ENCODE data around the gene MAGOH. TPM values are rescaled to one million over a fixed set of nuclear protein-coding genes. Genes with fewer than 3 reads are reported as not detected.

The MAGOH gene
- total and polyA plus RNA-seq, 9 of the 15 experiments (the other 6 are each of a cell fraction or from before 2014, with no cell fraction given): 102 to 342 (median 135) TPM

DNA sequence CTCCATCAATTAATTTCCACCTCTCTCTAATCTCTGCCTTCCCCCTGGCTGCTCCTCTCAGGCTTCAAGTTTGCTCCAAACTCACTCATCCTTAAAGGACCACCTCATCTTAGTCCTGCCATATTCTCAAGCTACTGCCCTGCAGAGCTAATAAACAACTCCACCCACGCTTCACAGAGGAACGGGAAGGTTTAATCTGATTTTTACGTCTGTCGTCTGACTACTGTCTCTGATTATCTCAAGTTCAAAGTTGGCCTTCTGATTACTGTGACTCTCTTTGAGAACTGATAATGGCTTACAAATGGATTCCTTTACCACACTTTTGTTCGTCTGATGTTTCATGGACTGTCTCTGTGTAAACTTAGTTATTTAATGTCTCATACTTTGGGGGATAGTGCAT lies 49.3 kb downstream of the MAGOH start (continued):
- TF ChIP-seq ZNF146 (CRISPR knock-in tag; IDR thresholded peaks at IDR 0.05; ENCODE audit: unreplicated experiment) (no peak), HOXB6 (CRISPR knock-in tag; IDR thresholded peaks at IDR 0.05; ENCODE audit: borderline replicate concordance) (no peak), IRF2 (CRISPR knock-in tag; IDR thresholded peaks at IDR 0.05) (no peak), RUNX1 (IDR thresholded peaks at IDR 0.05; ENCODE audit: low read depth) (no peak), HMG20A (CRISPR knock-in tag; conservative IDR thresholded peaks at IDR 0.05) (no peak), SMARCA5 (IDR thresholded peaks at IDR 0.05) (no peak), MCM7 (IDR thresholded peaks at IDR 0.05) (no peak), HNRNPL (IDR thresholded peaks at IDR 0.05; ENCODE audit: low read depth, low read length) (no peak), EGR1 (conservative IDR thresholded peaks at IDR 0.05) (peak; percentile 86), STAT5A (IDR thresholded peaks at IDR 0.05; ENCODE audit: borderline replicate concordance, low read length) (no peak), NFIC (IDR thresholded peaks at IDR 0.05) (no peak), FOXA3 (CRISPR knock-in tag; conservative IDR thresholded peaks at IDR 0.05 in 1 of 2, IDR thresholded peaks at IDR 0.05 in 1 of 2) (no peak), SIN3A (IDR thresholded peaks at IDR 0.05; ENCODE audit: borderline replicate concordance in 2 of 2, control insufficient read depth in 1 of 2, low read depth in 2 of 2, low read length in 2 of 2) (no peak), ZNF699 (CRISPR knock-in tag; IDR thresholded peaks at IDR 0.05; ENCODE audit: insufficient replicate concordance) (no peak), ZNF561 (CRISPR knock-in tag; conservative IDR thresholded peaks at IDR 0.05) (no peak), NCOR1 (IDR thresholded peaks at IDR 0.05) (0 out of 2 replicates have a peak, but pooled peaks have one; percentile 41), MIER1 (IDR thresholded peaks at IDR 0.05; ENCODE audit: low read depth) (no peak), TEAD4 (IDR thresholded peaks at IDR 0.05; ENCODE audit: low read length) (peak; percentile 65; the same call in 1 of the 2 replicates), TEAD4 (CRISPR knock-in tag; IDR thresholded peaks at IDR 0.05; ENCODE audit: borderline replicate concordance) (no peak)
- TF ChIP-seq, protein P1, sequence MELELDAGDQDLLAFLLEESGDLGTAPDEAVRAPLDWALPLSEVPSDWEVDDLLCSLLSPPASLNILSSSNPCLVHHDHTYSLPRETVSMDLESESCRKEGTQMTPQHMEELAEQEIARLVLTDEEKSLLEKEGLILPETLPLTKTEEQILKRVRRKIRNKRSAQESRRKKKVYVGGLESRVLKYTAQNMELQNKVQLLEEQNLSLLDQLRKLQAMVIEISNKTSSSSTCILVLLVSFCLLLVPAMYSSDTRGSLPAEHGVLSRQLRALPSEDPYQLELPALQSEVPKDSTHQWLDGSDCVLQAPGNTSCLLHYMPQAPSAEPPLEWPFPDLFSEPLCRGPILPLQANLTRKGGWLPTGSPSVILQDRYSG (tag; conservative IDR thresholded peaks at IDR 0.05; ENCODE audit: low read depth): no peak
- TF ChIP-seq, protein P2, sequence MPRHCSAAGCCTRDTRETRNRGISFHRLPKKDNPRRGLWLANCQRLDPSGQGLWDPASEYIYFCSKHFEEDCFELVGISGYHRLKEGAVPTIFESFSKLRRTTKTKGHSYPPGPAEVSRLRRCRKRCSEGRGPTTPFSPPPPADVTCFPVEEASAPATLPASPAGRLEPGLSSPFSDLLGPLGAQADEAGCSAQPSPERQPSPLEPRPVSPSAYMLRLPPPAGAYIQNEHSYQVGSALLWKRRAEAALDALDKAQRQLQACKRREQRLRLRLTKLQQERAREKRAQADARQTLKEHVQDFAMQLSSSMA (CRISPR knock-in tag; IDR thresholded peaks at IDR 0.05): no peak
- TF ChIP-seq, protein P3, sequence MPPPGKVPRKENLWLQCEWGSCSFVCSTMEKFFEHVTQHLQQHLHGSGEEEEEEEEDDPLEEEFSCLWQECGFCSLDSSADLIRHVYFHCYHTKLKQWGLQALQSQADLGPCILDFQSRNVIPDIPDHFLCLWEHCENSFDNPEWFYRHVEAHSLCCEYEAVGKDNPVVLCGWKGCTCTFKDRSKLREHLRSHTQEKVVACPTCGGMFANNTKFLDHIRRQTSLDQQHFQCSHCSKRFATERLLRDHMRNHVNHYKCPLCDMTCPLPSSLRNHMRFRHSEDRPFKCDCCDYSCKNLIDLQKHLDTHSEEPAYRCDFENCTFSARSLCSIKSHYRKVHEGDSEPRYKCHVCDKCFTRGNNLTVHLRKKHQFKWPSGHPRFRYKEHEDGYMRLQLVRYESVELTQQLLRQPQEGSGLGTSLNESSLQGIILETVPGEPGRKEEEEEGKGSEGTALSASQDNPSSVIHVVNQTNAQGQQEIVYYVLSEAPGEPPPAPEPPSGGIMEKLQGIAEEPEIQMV (tag; conservative IDR thresholded peaks at IDR 0.05; ENCODE audit: low read depth): no peak
- TF ChIP-seq, protein P4, sequence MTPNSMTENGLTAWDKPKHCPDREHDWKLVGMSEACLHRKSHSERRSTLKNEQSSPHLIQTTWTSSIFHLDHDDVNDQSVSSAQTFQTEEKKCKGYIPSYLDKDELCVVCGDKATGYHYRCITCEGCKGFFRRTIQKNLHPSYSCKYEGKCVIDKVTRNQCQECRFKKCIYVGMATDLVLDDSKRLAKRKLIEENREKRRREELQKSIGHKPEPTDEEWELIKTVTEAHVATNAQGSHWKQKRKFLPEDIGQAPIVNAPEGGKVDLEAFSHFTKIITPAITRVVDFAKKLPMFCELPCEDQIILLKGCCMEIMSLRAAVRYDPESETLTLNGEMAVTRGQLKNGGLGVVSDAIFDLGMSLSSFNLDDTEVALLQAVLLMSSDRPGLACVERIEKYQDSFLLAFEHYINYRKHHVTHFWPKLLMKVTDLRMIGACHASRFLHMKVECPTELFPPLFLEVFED (CRISPR knock-in tag; conservative IDR thresholded peaks at IDR 0.05): no peak
- TF ChIP-seq, protein P5, sequence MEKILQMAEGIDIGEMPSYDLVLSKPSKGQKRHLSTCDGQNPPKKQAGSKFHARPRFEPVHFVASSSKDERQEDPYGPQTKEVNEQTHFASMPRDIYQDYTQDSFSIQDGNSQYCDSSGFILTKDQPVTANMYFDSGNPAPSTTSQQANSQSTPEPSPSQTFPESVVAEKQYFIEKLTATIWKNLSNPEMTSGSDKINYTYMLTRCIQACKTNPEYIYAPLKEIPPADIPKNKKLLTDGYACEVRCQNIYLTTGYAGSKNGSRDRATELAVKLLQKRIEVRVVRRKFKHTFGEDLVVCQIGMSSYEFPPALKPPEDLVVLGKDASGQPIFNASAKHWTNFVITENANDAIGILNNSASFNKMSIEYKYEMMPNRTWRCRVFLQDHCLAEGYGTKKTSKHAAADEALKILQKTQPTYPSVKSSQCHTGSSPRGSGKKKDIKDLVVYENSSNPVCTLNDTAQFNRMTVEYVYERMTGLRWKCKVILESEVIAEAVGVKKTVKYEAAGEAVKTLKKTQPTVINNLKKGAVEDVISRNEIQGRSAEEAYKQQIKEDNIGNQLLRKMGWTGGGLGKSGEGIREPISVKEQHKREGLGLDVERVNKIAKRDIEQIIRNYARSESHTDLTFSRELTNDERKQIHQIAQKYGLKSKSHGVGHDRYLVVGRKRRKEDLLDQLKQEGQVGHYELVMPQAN (IDR thresholded peaks at IDR 0.05; ENCODE audit: borderline replicate concordance): no peak

All from K562 (cell line).